ENCODE measurements around the gene ABHD16A. TPM values are rescaled to one million over a fixed set of nuclear protein-coding genes. Genes with fewer than 3 reads are reported as not detected.

The ABHD16A gene
- total and polyA plus RNA-seq, 2 of the 13 experiments (the other 11 are each of a cell fraction or from before 2014, with no cell fraction given): 43.5 to 45.4 TPM

- Histone ChIP-seq H3K79me2 (ENCODE audit: insufficient read depth, low read length) (peaks cover 10% of the 10 kb centered on the region), H3K4me3 (replicated peaks in 1 of 3; ENCODE audit: insufficient read depth in 1 of 3, low read depth in 2 of 3, low read length in 3 of 3) (no peak overlapping the region; a peak in 1 of 6 replicates), H3K9ac (ENCODE audit: insufficient read depth, low read depth, low read length) (no peak overlapping the region), H3K27ac (ENCODE audit: extremely low read length, insufficient read depth, low read length) (peak overlapping the region; percentile 5), H3K4me2 (ENCODE audit: low read depth, low read length) (peak overlapping the region; percentile 18; the same call in 1 of the 2 replicates), H3K4me1 (ENCODE audit: insufficient read depth, low read length) (peaks cover 28% of the 10 kb centered on the region), H3K27me3 (ENCODE audit: control insufficient read depth in 1 of 2, insufficient read depth in 2 of 2, low read length in 2 of 2) (no peaks in the 10 kb centered on the region), H3K36me3 (replicated peaks in 1 of 2; ENCODE audit: control insufficient read depth in 1 of 2, insufficient read depth in 2 of 2, low read length in 2 of 2) (peaks cover 72 to 92% of the 10 kb centered on the region in 2 experiments), H3K9me3 (ENCODE audit: low read length) (no peaks in the 10 kb centered on the region), H4K20me1 (ENCODE audit: insufficient read depth, low read length) (no peaks in the 10 kb centered on the region), H2AFZ (ENCODE audit: low read length) (no peak overlapping the region)
- WGBS (ENCODE audit: low lambda C conversion rate): 92% methylated on average over 9 of the region's 17 CpGs
- no peak for FAIRE-seq
- DNase-seq (ENCODE audit: low spot score): no peak
- ChIA-PET POLR2A (interaction anchor here (0.8 to 3.6 kb wide), 8 partner anchors 9 to 186 kb away, joined by 3 to 104 read pairs (median 7); partner anchors contain the start of genes APOM, BAG6, C6orf47 and CSNK2B), CTCF (ENCODE audit: low intra/inter-chr PET ratio, low total read pairs) (no interaction called here)
- intact Hi-C loops (cut with micrococcal nuclease; ENCODE audit: unreplicated experiment): no loop called here
- ATAC-seq: peak; percentile 58
- BruUV-seq (replicated peaks): no TSS peak
- in situ Hi-C loops (cut with HindIII; ENCODE audit: extremely low pct_ligation_motif_present, low pct_unique_long_range_greater_than_20kb): no loop called here
- 0 out of 2 replicates have a peak, but pooled peaks have one; percentile 87 for TF ChIP-seq NFIB (CRISPR knock-in tag; IDR thresholded peaks at IDR 0.05; ENCODE audit: borderline replicate concordance)
- no peak for TF ChIP-seq ZNF879 (CRISPR knock-in tag; IDR thresholded peaks at IDR 0.05)
- TF ChIP-seq ATF4 (CRISPR knock-in tag; IDR thresholded peaks at IDR 0.05): no peak
- no peak for TF ChIP-seq ZXDC (CRISPR knock-in tag; IDR thresholded peaks at IDR 0.05)
- TF ChIP-seq POGZ (CRISPR knock-in tag; IDR thresholded peaks at IDR 0.05): no peak
- TF ChIP-seq ZNF180 (CRISPR knock-in tag; IDR thresholded peaks at IDR 0.05; ENCODE audit: borderline replicate concordance, low read depth): no peak
- TF ChIP-seq HOXD1 (CRISPR knock-in tag; IDR thresholded peaks at IDR 0.05): no peak
- TF ChIP-seq HNRNPLL (IDR thresholded peaks at IDR 0.05; ENCODE audit: low read depth, low read length, poor library complexity, severe bottlenecking): no peak
- no peak for TF ChIP-seq ZNF121 (CRISPR knock-in tag; IDR thresholded peaks at IDR 0.05)
- peak; percentile 17; the same call in 1 of the 2 replicates for TF ChIP-seq RXRA (CRISPR knock-in tag; IDR thresholded peaks at IDR 0.05)
- no peak for TF ChIP-seq MXD3 (CRISPR knock-in tag; IDR thresholded peaks at IDR 0.05)
- peak; percentile 70 for TF ChIP-seq AGO2 (optimal IDR thresholded peaks at IDR 0.05; ENCODE audit: low read depth, low read length)
- no peak for TF ChIP-seq ZFP90 (CRISPR knock-in tag; IDR thresholded peaks at IDR 0.05; ENCODE audit: borderline replicate concordance)
- no peak for TF ChIP-seq BRD4 (CRISPR knock-in tag; IDR thresholded peaks at IDR 0.05)
- TF ChIP-seq ZNF333 (CRISPR knock-in tag; IDR thresholded peaks at IDR 0.05; ENCODE audit: borderline replicate concordance): no peak
- no peak for TF ChIP-seq ZNF503 (CRISPR knock-in tag; IDR thresholded peaks at IDR 0.05)
- no peak for TF ChIP-seq SYNCRIP (IDR thresholded peaks at IDR 0.05; ENCODE audit: insufficient read depth, low read depth, low read length)
- no peak for TF ChIP-seq RNF2 (conservative IDR thresholded peaks at IDR 0.05; ENCODE audit: low read depth)
- TF ChIP-seq SNAPC5 (CRISPR knock-in tag; IDR thresholded peaks at IDR 0.05; ENCODE audit: borderline replicate concordance): no peak
Measured at GRCh38 chr6:31643818-31644454, 59.2 kb downstream of the ABHD16A start.
